Stimulated activated effector memory CD8-positive, alpha-beta T cell treated with anti-CD3 and anti-CD28 coated beads, Interleukin-12 subunit alpha, Interleukin-12 subunit beta, amount 100 ng/mL, for 72 hours (primary cell): ENCODE data around the gene VEGFC.

Experiments used
- ATAC-seq: fragments of 150-1000 bp; cut with Tn5 transposase; 2 replicates; pipeline ENCODE4 v1.10.0; 2021
- DNase-seq, 2 donors: peaks; one replicate each; pipeline ENCODE4 v3.0.0; 2021 to 2022; ENCODE audit warnings: low spot score in 2 of 2
- H3K27ac Mint-ChIP-seq: one replicate; pipeline ENCODE4 v1.8.0; 2022; ENCODE audit warnings: mild to moderate bottlenecking, mixed read lengths
- H3K36me3 Mint-ChIP-seq: one replicate; pipeline ENCODE4 v1.8.0; 2022; ENCODE audit warnings: mild to moderate bottlenecking, mixed read lengths
- H3K4me1 Mint-ChIP-seq: one replicate; pipeline ENCODE4 v1.8.0; 2022; ENCODE audit warnings: mixed read lengths
- H3K4me3 Mint-ChIP-seq: one replicate; pipeline ENCODE4 v1.8.0; 2022; ENCODE audit warnings: mild to moderate bottlenecking, mixed read lengths
- H3K9me3 Mint-ChIP-seq: one replicate; pipeline ENCODE4 v1.8.0; 2022; ENCODE audit warnings: mixed read lengths

Gene VEGFC

DNA sequence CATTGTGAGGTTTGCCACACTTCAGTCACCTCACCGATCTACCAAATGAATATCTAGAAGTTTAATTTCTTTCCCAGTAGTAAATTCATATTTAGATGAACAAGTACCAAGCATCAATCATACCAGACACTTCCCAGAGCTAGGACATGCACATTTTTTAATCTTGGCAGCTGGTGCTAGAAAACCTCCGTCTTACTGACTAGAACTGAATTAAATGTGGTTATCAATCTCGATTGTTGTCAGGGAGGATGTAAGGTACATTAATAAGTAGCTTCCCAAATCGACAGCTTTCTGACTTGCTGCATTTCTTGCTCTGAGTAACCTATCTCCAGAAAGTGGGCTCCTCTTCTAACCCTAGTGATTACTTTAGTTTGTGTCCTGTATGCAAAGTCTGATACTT, 34.4 kb downstream of the VEGFC start:
- Mint-ChIP-seq H3K9me3 (no peaks in the 10 kb centered on the region), H3K36me3 (no peaks in the 10 kb centered on the region), H3K4me3 (no peak overlapping the region), H3K4me1 (no peaks in the 10 kb centered on the region), H3K27ac (no peak overlapping the region)
- DNase-seq: no peak
- no peak for ATAC-seq

DNA sequence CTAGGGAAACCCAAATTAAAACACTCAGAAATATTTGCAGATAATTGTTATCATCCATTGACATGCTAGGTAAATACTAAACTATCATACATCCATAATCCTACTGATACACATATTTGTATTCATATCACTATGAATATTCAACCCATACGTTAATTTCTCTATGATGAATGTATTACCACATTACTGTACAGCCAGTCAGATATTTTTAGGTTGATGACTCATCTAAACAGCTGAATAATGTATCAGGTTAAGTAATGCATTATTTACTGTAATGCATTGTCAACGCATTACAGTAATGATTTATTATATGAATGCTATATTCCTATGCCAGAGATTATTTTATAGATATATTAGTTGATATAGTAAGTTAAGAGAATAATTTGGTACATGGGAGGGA, 37.1 kb downstream of the VEGFC start:
- H3K4me3 Mint-ChIP-seq: no peak overlapping the region
- no peak for DNase-seq

DNA sequence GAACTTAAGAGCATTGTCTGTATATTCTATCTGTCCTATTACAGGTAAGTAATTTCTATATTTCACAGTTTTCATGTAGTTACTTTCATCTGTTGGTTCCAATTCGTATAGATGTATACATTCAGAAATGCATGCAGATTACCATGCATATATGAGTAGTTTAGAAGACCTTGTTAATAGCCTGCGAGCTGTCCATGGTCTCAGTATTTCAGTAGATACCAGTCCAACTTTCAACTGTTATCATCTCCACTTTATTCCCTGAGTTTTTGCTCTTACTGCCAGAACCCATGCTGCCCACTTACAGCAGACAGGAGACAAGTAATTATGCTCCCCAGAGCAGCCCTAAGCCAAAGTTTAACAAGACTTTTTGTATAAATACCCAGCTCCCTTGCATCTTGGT, 37.7 kb downstream of the VEGFC start:
- Mint-ChIP-seq H3K4me3 (no peak overlapping the region), H3K36me3 (no peaks in the 10 kb centered on the region), H3K9me3 (no peaks in the 10 kb centered on the region), H3K4me1 (no peaks in the 10 kb centered on the region), H3K27ac (no peak overlapping the region)
- ATAC-seq (no peak), DNase-seq (no peak)

More for the DNA sequence above, 37.1 kb downstream of the VEGFC start:
- Mint-ChIP-seq H3K36me3 (no peaks in the 10 kb centered on the region), H3K4me1 (no peaks in the 10 kb centered on the region), H3K27ac (no peak overlapping the region), H3K9me3 (no peaks in the 10 kb centered on the region)
- ATAC-seq: no peak

DNA sequence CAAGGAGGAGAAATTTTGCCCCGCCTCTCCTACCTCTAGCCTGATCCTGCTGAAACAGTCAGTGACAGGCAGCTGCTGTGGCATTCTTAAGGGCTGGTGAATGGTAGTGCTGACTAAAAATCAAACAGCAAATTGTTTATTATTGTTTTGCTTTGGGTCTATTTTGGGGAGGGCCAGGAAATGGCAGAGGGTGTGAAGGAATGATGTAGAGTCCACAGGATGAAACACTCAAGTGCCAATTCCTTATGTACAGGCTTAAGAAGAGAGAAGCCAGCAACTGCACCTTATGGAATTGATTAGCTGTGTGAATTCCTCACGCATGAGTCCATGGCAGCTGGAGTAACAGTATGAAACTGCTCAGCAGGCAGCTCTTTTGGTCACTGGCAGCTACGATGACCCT, 39.7 kb downstream of the VEGFC start:
- Mint-ChIP-seq H3K4me3 (no peak overlapping the region), H3K9me3 (no peaks in the 10 kb centered on the region), H3K4me1 (no peaks in the 10 kb centered on the region), H3K36me3 (no peaks in the 10 kb centered on the region), H3K27ac (no peak overlapping the region)
- ATAC-seq: no peak
- DNase-seq: no peak

DNA sequence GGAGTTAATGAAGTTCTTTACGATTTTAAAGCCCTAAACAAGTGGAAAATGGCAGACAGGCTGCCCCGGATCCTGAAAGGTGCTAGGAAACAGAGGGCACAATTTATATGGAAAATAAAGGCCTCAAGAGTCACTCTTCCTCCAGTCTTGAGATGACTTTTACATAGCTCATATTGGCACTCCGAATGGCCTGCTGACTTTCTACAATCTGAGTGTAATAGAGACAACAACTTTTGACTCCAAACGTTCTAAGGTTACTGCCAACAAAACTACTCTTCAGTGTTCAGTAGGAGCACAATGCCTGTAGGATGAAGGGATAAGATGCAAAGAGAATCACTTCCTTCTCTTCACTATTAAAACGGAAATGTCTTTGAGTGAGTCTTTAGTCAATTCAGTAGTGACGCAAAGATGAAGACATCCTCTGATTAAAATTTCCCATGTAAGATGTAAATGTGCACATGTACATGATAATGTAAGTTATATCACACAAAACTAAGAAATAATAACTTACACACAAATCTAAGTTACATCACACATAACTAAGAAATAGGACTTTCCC, 40.5 kb downstream of the VEGFC start:
- no peaks in the 10 kb centered on the region for H3K4me1 Mint-ChIP-seq
- no peaks in the 10 kb centered on the region for H3K36me3 Mint-ChIP-seq
- no peak overlapping the region for H3K27ac Mint-ChIP-seq
- no peak overlapping the region for H3K4me3 Mint-ChIP-seq
- ATAC-seq: no peak
- H3K9me3 Mint-ChIP-seq: no peaks in the 10 kb centered on the region
- no peak for DNase-seq

DNA sequence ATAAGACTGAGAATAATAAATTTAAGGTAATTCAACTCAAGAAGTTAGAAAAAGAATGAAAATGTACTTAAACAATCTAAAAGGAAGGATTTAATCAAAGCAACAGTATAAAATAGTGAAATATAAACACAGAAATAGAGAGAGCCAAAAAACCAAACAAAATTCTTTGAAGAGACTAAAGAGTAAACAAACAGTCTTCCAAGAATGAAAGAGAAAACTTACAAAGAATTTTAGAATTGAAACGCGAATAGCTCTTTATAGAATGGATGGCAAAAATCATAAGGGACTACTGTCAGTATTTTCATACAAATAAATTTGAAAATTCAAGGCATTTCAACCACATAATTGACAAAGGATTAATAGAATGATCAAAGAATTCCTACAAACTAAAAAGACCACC, 41.7 kb downstream of the VEGFC start:
- peaks cover 3% of the 10 kb centered on the region for H3K9me3 Mint-ChIP-seq
- H3K27ac Mint-ChIP-seq: no peak overlapping the region
- H3K4me3 Mint-ChIP-seq: no peak overlapping the region
- H3K36me3 Mint-ChIP-seq: no peaks in the 10 kb centered on the region
- DNase-seq: no peak
- no peaks in the 10 kb centered on the region for H3K4me1 Mint-ChIP-seq
- ATAC-seq: no peak

DNA sequence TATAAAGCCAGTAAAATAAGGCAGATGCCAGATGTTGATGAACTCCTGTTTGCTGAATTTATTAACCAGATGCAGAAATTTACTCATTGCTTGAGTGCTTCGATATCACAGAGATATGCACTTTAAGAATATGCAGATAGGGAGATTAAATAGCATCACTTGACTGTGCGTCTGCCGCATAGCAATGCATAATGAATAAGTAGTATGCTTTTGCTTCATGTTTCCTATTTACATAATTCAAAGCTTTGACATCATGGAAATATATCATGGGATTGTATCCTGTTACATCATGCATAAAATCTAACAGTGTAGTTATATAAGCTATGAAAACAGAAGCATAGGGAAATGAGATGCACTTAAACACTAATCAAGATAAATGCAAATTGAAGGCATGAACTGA, 45.9 kb downstream of the VEGFC start:
- H3K27ac Mint-ChIP-seq: no peak overlapping the region
- H3K9me3 Mint-ChIP-seq: peaks cover 3% of the 10 kb centered on the region
- no peak overlapping the region for H3K4me3 Mint-ChIP-seq
- ATAC-seq (no peak), DNase-seq (no peak)
- no peaks in the 10 kb centered on the region for H3K36me3 Mint-ChIP-seq
- H3K4me1 Mint-ChIP-seq: no peaks in the 10 kb centered on the region

DNA sequence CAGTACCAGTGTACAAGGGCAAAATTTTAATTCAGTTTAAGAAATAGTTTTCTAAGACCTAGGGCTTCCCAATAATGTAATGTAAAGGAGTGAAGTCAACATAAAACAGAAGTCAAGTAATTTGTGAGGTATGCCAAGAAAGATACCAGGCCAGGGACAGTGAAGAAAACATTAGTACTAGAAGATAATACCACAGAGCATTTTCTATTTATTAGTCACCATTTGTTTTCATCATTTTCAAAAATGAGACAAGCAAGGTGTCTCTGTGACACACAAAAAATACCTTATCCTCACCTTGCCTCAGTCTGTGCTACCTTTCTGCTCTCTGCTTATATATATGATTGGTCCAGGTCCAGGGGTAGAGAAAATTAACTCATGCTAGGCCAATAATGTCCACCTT, 46.8 kb downstream of the VEGFC start:
- no peaks in the 10 kb centered on the region for H3K4me1 Mint-ChIP-seq

DNA sequence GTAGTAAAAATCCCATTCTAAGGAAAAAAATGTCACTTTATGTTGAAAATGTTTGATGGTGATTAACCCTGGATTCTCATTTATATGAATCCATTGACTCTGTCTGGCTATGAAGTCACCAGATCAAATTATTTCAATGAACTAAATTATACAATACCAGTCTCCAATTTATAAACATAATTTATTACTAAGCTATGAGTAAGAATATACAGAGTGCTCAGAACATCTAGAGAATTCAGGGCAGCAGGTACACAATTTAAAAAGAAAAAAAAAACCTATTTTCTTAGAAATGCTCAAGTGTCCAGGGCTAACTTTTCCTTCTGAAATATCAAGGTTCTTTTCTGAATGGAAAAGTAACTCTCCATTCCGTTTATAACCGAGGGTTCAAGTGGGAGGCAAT, 48.6 kb downstream of the VEGFC start:
- ATAC-seq (no peak), DNase-seq (no peak)
- peaks cover 9% of the 10 kb centered on the region for H3K9me3 Mint-ChIP-seq
- H3K27ac Mint-ChIP-seq: no peak overlapping the region
- no peaks in the 10 kb centered on the region for H3K4me1 Mint-ChIP-seq
- H3K4me3 Mint-ChIP-seq: no peak overlapping the region
- no peaks in the 10 kb centered on the region for H3K36me3 Mint-ChIP-seq

More for the DNA sequence above, 46.8 kb downstream of the VEGFC start:
- H3K27ac Mint-ChIP-seq: no peak overlapping the region
- H3K9me3 Mint-ChIP-seq: peaks cover 4% of the 10 kb centered on the region
- ATAC-seq (no peak), DNase-seq (no peak)
- no peaks in the 10 kb centered on the region for H3K36me3 Mint-ChIP-seq
- no peak overlapping the region for H3K4me3 Mint-ChIP-seq

DNA sequence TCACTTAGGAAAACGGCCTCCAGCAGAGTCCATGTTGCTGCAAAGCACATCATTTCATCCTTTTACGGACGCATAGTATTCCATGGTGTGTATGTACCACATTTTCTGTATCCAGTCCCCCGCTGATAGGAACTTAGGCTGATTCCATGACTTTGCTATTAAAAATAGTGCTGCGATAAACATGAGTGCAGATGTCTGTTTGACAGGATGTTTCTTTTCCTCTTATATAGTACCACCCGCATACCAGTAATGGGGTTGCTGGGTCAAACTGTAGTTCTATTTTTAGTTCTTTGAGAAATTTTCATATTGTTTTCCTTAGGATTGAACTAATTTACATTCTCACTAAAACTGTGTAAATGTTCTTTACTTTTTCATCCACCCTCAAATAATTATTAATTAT, 50.5 kb downstream of the VEGFC start:
- Mint-ChIP-seq H3K4me3 (no peak overlapping the region), H3K27ac (no peak overlapping the region), H3K4me1 (no peaks in the 10 kb centered on the region), H3K36me3 (no peaks in the 10 kb centered on the region), H3K9me3 (peaks cover 9% of the 10 kb centered on the region)
- ATAC-seq (no peak), DNase-seq (no peak)

DNA sequence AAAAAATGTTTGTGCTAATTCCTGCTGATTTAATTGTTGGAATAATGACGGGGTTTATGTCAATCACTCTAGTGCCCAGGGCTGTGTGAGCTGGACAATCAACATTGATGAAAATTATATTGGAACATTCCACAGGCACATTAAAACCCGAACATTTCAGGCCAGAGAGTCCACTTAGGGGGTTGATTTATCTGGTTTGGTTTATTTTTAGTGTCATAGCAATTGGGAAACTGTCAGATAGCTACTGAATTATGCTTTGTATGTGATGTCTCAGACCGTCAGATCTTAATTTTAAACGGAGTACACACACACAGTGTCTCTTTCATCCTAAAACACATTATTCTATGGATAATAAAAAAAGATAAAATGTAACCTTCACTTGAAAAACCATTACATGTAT, 51.5 kb downstream of the VEGFC start:
- Mint-ChIP-seq H3K9me3 (peaks cover 6% of the 10 kb centered on the region), H3K4me1 (no peaks in the 10 kb centered on the region), H3K4me3 (no peak overlapping the region), H3K36me3 (no peaks in the 10 kb centered on the region), H3K27ac (no peak overlapping the region)
- ATAC-seq (no peak), DNase-seq (no peak)

DNA sequence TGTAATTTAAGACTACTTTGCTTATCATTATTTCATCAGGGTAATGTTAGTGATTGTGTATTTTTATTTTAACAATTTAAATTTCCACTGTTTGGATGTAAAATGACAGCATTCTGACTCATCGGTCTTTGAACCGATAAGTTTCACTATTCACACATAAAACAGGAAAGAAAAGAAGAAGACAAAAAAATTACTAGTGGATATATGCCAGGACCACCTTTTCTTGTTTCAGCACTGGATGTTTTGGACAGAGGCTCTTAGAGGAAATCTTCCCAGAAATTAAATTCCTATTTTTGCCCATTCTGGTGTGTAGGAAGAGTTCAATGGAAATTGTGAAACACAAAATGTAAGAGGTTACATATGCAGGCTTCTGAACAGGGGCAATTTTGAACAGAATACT, 57.4 kb downstream of the VEGFC start:
- no peaks in the 10 kb centered on the region for H3K36me3 Mint-ChIP-seq
- DNase-seq (no peak), ATAC-seq (no peak)
- H3K4me3 Mint-ChIP-seq: no peak overlapping the region
- H3K9me3 Mint-ChIP-seq: peaks cover 6% of the 10 kb centered on the region
- no peak overlapping the region for H3K27ac Mint-ChIP-seq
- H3K4me1 Mint-ChIP-seq: no peaks in the 10 kb centered on the region

DNA sequence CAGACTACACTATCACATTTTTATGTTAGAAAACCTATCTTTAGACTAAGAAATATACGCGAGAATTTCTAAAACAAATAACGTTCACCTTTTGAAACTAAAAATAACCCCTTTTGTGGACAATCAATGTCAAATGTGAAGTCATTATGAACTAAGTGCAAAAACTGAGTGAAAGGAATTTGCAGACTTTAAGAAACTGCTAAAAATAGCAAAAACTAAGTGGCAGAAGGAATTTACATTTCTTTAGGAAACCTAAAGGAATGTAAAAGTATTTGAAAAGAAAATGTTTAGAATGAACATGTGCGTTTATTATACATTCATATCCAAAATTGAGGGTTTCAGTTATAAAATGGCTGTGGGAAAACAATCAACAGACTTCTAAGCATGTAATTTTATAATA, 58.3 kb downstream of the VEGFC start:
- DNase-seq (no peak), ATAC-seq (no peak)
- peaks cover 5% of the 10 kb centered on the region for H3K9me3 Mint-ChIP-seq
- H3K27ac Mint-ChIP-seq: no peak overlapping the region
- no peaks in the 10 kb centered on the region for H3K36me3 Mint-ChIP-seq
- no peak overlapping the region for H3K4me3 Mint-ChIP-seq
- H3K4me1 Mint-ChIP-seq: no peaks in the 10 kb centered on the region

DNA sequence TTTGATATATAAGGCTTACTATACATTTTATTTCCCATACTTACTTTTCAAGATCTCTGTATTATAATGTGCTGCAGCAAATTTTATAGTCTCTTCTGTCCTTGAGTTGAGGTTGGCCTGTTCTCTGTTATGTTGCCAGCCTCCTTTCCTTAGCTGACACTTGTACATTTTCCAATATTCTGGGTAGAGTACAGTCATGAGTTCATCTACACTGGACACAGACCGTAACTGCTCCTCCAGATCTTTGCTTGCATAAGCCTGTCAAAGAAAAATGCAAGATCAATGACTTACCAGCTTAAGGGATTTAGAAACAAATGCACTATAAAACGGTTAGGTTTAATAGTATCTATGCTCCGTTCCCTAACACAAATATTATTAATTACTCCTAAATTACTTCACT, 63.2 kb downstream of the VEGFC start:
- no peak for ATAC-seq
- H3K4me3 Mint-ChIP-seq: no peak overlapping the region
- peaks cover 3% of the 10 kb centered on the region for H3K9me3 Mint-ChIP-seq
- no peaks in the 10 kb centered on the region for H3K4me1 Mint-ChIP-seq
- H3K27ac Mint-ChIP-seq: no peak overlapping the region
- H3K36me3 Mint-ChIP-seq: no peaks in the 10 kb centered on the region
- no peak for DNase-seq

DNA sequence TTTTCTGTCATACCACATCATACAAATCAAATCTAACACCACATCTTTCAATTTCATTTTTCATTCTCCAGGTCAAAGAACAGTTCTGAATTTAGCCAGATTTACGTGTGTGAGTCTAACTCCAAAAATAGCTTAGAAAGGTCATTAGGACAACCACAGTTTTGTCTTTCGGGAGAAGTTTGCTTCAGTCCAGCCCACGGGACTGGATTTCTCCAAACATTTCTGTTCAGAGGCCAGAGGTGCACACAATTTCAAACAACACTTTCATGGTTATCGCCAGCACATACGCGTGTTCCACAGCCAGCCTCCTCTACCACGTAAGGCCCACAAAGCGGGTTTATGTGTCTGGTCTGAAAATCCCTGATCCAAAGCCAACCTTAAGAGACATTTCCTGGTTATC, 65.9 kb downstream of the VEGFC start:
- no peak for DNase-seq
- ATAC-seq: no peak
- H3K9me3 Mint-ChIP-seq: no peaks in the 10 kb centered on the region
- H3K27ac Mint-ChIP-seq: no peak overlapping the region
- H3K36me3 Mint-ChIP-seq: no peaks in the 10 kb centered on the region
- no peaks in the 10 kb centered on the region for H3K4me1 Mint-ChIP-seq
- H3K4me3 Mint-ChIP-seq: no peak overlapping the region

DNA sequence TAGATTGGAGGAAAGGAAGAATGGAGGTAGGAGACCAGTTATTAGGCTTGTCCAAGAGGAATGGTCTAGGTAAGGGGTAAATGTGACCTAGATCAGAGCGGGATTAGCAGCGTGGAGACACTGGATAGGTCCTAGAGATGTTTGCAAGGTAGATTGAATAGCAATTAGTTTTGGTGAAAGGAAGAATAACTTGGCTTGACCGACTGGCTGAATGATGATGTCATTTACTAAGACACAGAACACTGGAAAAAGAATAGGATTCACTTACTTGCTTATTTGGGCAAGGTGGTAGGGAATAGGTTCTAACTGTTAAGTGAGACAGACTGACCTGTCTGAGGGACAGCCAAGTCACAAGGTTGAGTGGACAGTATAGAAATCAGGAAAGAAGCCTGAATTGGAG, 71.3 kb downstream of the VEGFC start:
- Mint-ChIP-seq H3K36me3 (no peaks in the 10 kb centered on the region), H3K4me3 (no peak overlapping the region), H3K9me3 (peaks cover 3% of the 10 kb centered on the region), H3K4me1 (no peaks in the 10 kb centered on the region), H3K27ac (no peak overlapping the region)
- no peak for DNase-seq
- no peak for ATAC-seq

DNA sequence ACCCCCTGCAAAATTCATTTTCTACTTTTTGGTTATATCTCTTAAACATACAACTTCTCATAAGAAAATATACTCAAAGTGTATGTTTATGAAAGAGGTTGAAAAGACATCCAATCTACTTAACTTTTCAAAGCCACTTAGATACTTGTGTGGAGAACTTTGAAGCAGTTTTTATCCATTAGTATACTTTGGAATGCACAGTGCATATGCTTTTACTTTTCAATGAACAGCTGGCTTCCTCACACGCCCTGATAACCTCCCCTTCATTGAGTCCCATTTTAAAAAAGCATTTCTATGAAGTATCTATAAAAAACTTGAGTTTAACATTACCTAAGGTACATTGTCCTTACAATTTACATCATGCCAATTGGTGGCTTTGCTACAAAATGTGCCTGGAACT, 73.8 kb downstream of the VEGFC start:
- Mint-ChIP-seq H3K9me3 (peaks cover 3% of the 10 kb centered on the region), H3K4me1 (no peaks in the 10 kb centered on the region), H3K4me3 (no peak overlapping the region), H3K36me3 (no peaks in the 10 kb centered on the region), H3K27ac (no peak overlapping the region)
- no peak for DNase-seq
- no peak for ATAC-seq
